ENCODE measurements around the gene FNDC11. TPM values are rescaled to one million over a fixed set of nuclear protein-coding genes. Genes with fewer than 3 reads are reported as not detected.

FNDC11 gene
- total RNA-seq, 6 experiments from 2014 or later, result not detected

GRCh38 chr20:63532449-63532971, 21.4 kb upstream of the FNDC11 start:
- Histone ChIP-seq H3K9me3 (no peaks in the 10 kb centered on the region), H3K4me3 (no peak overlapping the region), H3K27ac (no peak overlapping the region), H3K36me3 (no peaks in the 10 kb centered on the region), H3K27me3 (no peaks in the 10 kb centered on the region), H3K4me1 (peaks cover 0 to 13% (median 6%) of the 10 kb centered on the region in 4 donors)
- no peak for ATAC-seq
- intact Hi-C loops (cut with DNase I), result loop anchor here in 1 of 2 donors (10.0 kb wide), 1 partner anchor 442 kb away; the partner anchor contains the start of gene SAMD10
- no peak for TF ChIP-seq CTCF (IDR thresholded peaks at IDR 0.05)
- TF ChIP-seq POLR2A (IDR thresholded peaks at IDR 0.05), result no peak
- peak in 2 of 3 donors; percentile 43 to 56 for DNase-seq
- WGBS (ENCODE audit: insufficient coverage, low coverage, low lambda C conversion rate, missing lambda C conversion rate), result 87% methylated on average over 3 of the region's 24 CpGs

GRCh38 chr20:63533388-63533787, 20.6 kb upstream of the FNDC11 start:
- DNase-seq, result peak in 1 of 3 donors; percentile 39
- Histone ChIP-seq H3K4me1 (peaks cover 0 to 16% (median 7%) of the 10 kb centered on the region in 4 donors), H3K27me3 (no peaks in the 10 kb centered on the region), H3K27ac (no peak overlapping the region), H3K4me3 (no peak overlapping the region), H3K9me3 (no peaks in the 10 kb centered on the region), H3K36me3 (no peaks in the 10 kb centered on the region)
- 85% methylated on average over 5 of the region's 14 CpGs for WGBS (ENCODE audit: insufficient coverage, low coverage, low lambda C conversion rate, missing lambda C conversion rate)
- TF ChIP-seq POLR2A (IDR thresholded peaks at IDR 0.05) (no peak), CTCF (IDR thresholded peaks at IDR 0.05) (no peak)
- ATAC-seq, result no peak
- intact Hi-C loops (cut with DNase I), result loop anchor here in 1 of 2 donors (10.0 kb wide), 1 partner anchor 441 kb away; the partner anchor contains the start of gene SAMD10

- WGBS (ENCODE audit: insufficient coverage, low coverage, low lambda C conversion rate, missing lambda C conversion rate), result no CpG with 5 or more reads among the region's 28 CpGs
- no peaks in the 10 kb centered on the region for H3K9me3 ChIP-seq
- DNase-seq (peak in 1 of 3 donors; percentile 62), ATAC-seq (no peak)
- H3K27ac ChIP-seq, result no peak overlapping the region
- H3K27me3 ChIP-seq, result no peaks in the 10 kb centered on the region
- TF ChIP-seq POLR2A (IDR thresholded peaks at IDR 0.05), result no peak
- H3K4me1 ChIP-seq, result peaks cover 0 to 16% (median 7%) of the 10 kb centered on the region in 4 donors
- H3K4me3 ChIP-seq, result no peak overlapping the region
- intact Hi-C loops (cut with DNase I), result loop anchor here in 1 of 2 donors (10.0 kb wide), 1 partner anchor 441 kb away; the partner anchor contains the start of gene SAMD10
- H3K36me3 ChIP-seq, result no peaks in the 10 kb centered on the region
These were observed 20.0 kb upstream of the FNDC11 start for GRCh38 chr20:63533871-63534393.

- WGBS (ENCODE audit: insufficient coverage, low coverage, low lambda C conversion rate, missing lambda C conversion rate), result 90% methylated on average over 2 of the region's 12 CpGs
- no peaks in the 10 kb centered on the region for H3K27me3 ChIP-seq
These were observed 19.5 kb upstream of the FNDC11 start for GRCh38 chr20:63534427-63534830.

More at GRCh38 chr20:63534427-63534830, 19.5 kb upstream of the FNDC11 start:
- no peaks in the 10 kb centered on the region for H3K9me3 ChIP-seq
- no peak for TF ChIP-seq CTCF (IDR thresholded peaks at IDR 0.05)
- no peak for ATAC-seq
- no peak for DNase-seq
- no peak overlapping the region for H3K27ac ChIP-seq
- H3K36me3 ChIP-seq, result no peaks in the 10 kb centered on the region
- intact Hi-C loops (cut with DNase I), result loop anchor here in 1 of 2 donors (10.0 kb wide), 1 partner anchor 440 kb away; the partner anchor contains the start of gene SAMD10
- H3K4me1 ChIP-seq, result peaks cover 0 to 16% (median 7%) of the 10 kb centered on the region in 4 donors
- peak overlapping the region in 1 of 3 donors; percentile 16 for H3K4me3 ChIP-seq
